ENCODE measurements around the gene CAMKK2. TPM values are rescaled to one million over a fixed set of nuclear protein-coding genes. Genes with fewer than 3 reads are reported as not detected.
"Not testable (repeated sequence)": the region's sequence is repeated elsewhere in the genome, so short reads cannot be mapped to it uniquely, and the experiment has no call there.

CAMKK2 gene
- total RNA-seq, 4 donors from 2014 or later: 24.9 to 58.2 (median 38.5) TPM

- ATAC-seq (ENCODE audit: low FRiP score) (no peak), DNase-seq (ENCODE audit: low spot score) (no peak)
- TF ChIP-seq CTCF (IDR thresholded peaks at IDR 0.05): no peak
Measured at GRCh38 chr12:121205491-121205890, 91.0 kb downstream of the CAMKK2 start.

- no peak for TF ChIP-seq CTCF (IDR thresholded peaks at IDR 0.05)
- ATAC-seq (ENCODE audit: low FRiP score): no peak
- no peak for DNase-seq (ENCODE audit: low spot score)
Measured at GRCh38 chr12:121203482-121203881, 93.0 kb downstream of the CAMKK2 start.

GRCh38 chr12:121202407-121203355 lies 93.8 kb downstream of the CAMKK2 start:
- ATAC-seq (ENCODE audit: low FRiP score) (no peak), DNase-seq (ENCODE audit: low spot score) (no peak)
- TF ChIP-seq CTCF (IDR thresholded peaks at IDR 0.05): no peak

- DNase-seq (ENCODE audit: low spot score); ATAC-seq (ENCODE audit: low FRiP score): not testable (repeated sequence)
Measured at GRCh38 chr12:121201140-121201539, 95.4 kb downstream of the CAMKK2 start.

- DNase-seq (ENCODE audit: low spot score) (no peak), ATAC-seq (ENCODE audit: low FRiP score) (no peak)
- TF ChIP-seq CTCF (IDR thresholded peaks at IDR 0.05): no peak
Measured at GRCh38 chr12:121198949-121199348, 97.6 kb downstream of the CAMKK2 start.

GRCh38 chr12:121196902-121197301 lies 99.6 kb downstream of the CAMKK2 start:
- ATAC-seq (ENCODE audit: low FRiP score) (no peak), DNase-seq (ENCODE audit: low spot score) (no peak)
- TF ChIP-seq CTCF (IDR thresholded peaks at IDR 0.05): no peak

- DNase-seq (ENCODE audit: low spot score): no peak
- ATAC-seq (ENCODE audit: low FRiP score): no peak
- TF ChIP-seq CTCF (IDR thresholded peaks at IDR 0.05): no peak
Measured at GRCh38 chr12:121191151-121191550, 105.4 kb downstream of the CAMKK2 start.
